HG02798 (cell line): ENCODE results near the gene RNF149.
"Not testable (repeated sequence)": the region's sequence is repeated elsewhere in the genome, so short reads cannot be mapped to it uniquely, and the experiment has no call there.

Source experiments
- ATAC-seq: cut with Tn5 transposase; IDR thresholded peaks from one replicate; pipeline ENCODE4 v1.9.1; 2021; ENCODE audit warnings: mild to moderate bottlenecking; ENCODE audit not compliant: unreplicated experiment, poor library complexity

Gene RNF149

DNA sequence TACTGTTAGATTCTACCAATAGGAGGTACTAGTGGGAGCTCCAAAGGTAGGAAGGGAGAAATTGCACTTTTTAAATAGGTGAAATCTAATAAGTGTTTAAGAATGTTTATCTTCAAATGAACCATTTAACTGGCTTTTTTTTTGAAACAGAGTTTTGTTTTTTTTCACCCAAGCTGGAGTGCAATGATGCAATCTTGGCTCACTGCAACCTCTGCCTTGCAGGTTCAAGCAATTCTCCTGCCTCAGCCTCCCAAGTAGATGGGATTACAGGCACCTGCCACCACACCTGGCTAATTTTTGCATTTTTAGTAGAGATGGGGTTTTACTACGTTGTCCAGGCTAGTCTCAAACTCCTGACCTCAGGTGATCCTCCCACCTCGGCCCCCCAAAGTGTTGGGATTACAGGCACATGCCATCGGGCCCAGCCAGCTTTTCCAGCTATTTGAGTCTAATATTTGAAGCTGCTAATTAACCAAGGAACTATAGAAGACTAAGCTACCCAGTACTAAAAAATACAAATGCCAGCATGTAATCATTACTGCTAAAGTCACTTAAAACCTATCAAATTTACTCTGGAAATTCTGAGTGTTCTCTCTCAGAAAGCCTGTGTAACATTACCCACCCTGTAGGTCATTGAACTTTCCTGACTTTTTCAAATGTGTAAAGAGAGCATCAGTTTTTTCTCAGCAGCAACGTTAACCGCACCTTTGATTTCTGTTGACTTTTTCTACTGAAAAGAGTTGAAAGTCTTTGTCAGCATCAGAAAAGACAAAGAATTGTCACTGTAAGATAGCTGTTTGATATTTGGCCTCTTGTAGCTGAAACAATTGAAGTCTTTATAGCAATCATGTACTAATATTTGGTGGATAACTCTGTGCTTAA lies 24.6 kb upstream of the RNF149 start:
- ATAC-seq, result no peak

DNA sequence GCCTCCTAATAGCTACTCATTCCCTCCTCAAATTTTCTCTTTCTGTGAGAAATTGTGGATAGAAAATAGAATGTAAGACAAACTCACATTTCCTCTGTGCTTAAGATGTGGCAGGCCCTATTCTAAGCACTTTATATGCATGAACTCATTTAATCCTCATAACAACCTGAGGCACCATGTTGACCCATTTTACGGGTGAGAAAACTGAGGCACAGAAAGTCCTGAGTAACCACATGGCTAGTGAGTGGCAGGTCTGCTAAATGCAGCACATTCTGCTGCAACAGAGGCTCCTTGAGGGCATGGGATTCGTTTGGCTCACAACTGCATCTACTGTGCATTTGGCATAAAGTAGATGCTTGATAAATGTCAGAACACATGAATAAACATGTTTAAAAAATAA lies 22.7 kb upstream of the RNF149 start:
- ATAC-seq, result no peak

DNA sequence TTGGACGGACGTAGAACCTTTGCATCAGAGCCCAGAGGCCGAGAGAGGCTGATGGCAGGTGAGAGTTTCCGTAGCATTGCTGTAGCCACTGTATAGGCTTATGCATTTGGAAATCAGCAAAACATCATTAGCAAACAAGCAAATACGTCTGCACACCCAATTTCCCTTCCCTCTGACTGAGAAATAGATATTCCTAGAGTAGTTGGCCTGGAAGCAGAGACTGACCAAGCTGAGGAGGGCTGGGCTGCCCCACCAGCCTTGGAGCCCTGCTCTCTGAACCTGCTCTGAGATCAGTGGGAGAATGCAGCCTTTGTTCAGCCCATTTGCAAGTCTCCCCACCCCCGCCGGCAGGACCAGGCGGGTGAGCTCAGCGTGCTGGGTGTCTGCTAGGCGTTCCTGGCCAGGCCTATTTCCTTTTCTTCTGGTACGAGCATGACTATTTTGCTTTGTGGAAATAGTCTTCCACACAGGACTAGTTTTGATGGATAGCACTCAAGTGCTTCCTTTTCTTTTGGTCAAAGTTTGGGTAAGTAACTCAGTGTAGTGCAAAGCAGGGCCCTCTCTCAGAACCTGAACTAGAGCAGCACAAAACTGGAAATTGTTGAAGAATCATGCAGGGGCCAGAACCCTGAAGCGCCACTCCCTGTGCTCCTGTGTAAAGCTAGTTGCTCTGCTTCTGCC lies 21.9 kb upstream of the RNF149 start:
- no peak for ATAC-seq

DNA sequence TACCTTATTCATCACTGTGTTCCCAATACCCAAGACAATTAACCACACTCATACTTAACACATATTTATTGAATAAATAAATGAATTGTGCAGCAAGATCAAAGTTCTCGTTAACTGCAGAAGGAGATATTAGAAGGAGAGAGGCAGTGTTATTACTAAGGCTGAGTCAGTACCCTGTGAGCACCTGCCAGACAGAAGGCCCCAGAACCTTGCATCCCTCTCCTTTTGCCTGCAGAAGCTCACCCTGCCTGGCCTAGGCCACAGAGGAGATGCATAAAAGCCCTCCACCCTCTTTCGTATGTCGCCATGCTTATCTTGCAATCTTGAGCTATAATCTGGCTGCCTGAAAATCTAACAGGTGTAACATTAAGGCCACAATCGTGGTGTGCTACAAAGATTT lies 20.5 kb upstream of the RNF149 start:
- ATAC-seq, result no peak

DNA sequence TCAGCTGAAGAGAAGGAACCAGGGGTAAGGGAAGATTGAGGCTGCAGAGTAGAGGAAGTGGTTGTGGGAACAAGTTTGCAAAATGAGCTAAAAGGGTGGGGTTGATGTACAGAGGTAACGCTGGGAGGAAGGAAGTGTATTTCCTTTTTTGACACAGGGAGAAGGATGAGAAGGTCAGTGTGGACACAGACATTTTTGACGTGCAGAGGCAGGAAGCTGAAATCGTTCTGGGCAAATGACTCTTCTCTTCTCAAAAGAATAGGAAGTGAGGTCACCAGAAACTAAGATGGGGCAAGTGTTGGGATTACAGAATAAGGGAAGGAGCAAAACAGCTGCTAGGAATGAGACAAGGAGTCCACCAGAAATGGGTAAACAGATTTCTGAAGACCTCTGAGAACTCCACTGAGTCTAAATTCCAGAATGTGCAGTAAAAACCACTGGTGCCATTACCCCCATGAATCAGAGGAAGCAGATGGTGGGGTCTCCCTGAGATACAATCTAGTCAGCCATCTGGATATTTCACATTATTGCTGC lies 20.0 kb upstream of the RNF149 start:
- no peak for ATAC-seq

DNA sequence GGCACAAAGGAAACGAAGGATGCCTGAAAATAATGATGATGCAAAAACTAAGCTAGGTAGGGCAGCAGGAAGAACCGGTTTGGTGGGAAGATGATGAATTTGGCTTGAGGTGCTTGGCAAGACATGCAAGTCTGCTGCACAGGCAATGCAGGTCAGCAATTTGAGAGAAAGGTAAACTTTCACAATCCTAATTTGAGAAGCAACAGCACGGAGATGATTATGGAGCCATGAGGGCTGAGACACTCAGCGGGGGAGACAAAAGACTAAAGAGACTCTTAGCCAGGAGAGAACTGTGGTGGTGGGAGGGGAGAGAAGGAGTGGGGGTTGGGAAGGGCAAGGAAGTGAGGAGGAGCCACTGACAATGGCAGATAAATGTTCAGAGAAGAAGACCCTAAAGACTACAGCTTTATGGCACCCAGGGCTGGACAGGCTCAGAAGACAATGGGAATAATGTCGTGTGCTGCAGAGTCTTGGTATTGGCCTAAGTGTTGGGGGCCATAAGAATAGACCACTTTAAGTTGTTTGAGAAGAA lies 19.4 kb upstream of the RNF149 start:
- ATAC-seq, result no peak

DNA sequence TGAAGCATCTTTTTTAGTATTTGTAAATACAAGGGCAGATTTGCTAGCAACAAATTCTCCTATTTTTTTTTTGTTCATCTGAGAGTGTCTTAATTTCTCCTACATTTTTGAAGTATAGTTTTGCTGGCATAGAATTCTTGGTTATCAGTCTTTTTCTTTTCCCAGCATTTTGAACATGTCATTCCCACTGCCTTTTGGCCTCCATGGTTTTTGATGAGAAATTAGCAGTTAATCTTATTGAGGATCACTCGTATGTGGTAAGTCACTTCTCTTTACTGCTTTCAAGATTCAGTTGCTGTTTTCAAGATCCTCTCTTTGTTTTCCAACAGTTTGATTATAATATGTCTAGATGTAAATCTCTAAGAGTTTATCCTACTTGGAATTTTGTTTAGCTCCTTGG lies 16.9 kb upstream of the RNF149 start:
- ATAC-seq, result no peak

DNA sequence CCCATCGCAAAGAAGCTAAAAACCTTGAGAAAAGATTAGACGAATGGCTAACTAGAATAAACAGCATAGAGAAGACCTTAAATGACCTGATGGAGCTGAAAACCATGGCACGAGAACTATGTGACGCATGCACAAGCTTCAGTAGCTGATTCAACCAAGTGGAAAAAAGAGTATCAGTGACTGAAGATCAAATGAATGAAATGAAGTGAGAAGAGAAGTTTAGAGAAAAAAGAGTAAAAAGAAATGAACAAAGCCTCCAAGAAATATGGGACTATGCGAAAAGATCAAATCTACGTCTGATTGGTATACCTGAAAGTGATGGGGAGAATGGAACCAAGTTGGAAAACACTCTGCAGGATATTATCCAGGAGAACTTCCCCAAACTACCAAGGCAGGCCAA lies 8.1 kb upstream of the RNF149 start:
- not testable (repeated sequence) for ATAC-seq

DNA sequence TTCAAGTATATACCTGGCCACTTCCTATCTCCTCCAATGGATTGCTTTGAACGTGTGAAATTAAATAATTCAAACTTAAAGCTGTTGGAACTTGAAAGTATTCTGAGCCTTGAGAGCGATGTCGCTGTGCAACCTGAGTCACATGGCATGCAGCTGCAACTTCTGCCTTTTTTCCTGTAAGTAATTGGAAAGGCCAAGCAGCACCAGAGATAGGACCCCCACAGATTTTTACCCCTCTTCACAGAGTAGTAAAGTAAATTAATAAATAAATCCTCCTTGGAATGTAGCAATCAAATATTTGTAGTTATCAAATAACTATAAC lies 3.2 kb upstream of the RNF149 start:
- ATAC-seq, result no peak

DNA sequence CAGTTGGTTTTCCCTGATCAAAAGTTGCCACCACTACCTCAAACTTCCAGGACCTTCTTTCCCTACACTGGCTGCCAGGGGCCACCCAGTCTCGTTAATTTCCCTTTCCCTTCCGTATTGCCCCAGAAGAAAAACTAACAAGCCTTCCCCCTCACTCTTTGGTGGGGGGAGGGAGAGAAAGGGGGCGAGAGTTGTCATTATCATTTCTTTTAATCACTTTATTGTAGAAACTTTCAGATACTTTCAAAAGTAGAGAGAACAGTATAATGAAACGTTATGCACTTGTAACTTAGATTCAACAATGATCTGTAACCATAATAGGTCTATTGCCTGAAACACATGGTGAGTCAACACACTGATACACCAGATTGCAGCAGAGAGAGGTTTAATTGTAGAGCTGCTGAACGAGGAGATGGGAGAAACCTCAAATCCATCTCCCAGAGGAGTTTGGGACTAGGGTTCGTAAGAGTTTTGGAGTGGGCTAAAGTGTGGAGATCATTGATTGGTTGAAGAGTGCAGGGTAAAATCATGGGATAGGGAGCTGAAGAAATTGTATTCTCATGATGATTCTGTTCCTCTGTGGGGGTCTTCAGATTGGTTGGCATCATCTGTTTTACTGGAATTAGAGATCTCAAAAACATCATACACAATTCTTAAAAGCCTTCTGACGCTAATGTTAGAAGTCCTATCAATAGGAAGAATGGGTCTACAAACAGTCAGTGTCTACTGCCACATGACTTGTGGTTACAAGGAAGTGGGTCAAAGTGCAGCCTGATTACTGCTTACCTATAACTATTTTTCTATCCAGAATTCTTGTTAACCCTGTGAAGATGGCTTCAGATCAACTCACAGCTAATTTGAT lies 2.6 kb upstream of the RNF149 start:
- ATAC-seq, result no peak

DNA sequence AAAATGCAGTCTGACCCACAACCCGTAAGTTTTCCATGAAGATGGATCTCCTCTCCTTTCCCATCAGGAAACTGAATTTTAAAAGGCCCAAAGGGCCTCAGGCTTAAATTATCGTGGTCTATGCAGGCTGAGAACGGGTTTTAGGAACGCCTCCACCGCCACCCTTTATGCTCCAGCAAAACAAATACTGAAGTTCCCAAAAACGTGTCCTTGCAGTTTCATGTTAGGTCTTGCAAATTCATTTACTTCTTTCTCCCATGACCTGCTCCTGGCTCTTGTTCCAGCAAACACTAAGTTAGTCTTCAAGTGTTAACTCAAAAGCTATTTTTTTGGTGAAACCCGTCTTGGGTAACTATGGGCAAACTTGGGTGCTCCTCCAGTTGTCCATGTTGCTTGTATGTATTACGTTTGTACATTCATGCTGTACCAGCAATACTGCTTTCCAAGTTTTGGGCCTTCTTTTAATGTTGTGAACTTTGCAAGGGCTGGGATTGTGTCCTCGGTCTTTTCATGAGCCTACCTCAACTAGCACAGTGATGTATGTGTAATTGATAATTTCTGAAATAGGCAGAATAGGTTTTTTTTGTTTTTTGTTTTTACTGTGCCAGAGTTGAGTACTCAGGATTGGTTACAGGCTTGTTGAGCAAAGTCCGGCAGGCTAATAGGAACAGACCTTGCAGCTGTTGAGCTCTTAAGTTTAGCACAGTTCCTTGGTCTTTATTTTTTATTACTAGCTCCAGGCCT lies 1.8 kb upstream of the RNF149 start:
- ATAC-seq, result no peak

DNA sequence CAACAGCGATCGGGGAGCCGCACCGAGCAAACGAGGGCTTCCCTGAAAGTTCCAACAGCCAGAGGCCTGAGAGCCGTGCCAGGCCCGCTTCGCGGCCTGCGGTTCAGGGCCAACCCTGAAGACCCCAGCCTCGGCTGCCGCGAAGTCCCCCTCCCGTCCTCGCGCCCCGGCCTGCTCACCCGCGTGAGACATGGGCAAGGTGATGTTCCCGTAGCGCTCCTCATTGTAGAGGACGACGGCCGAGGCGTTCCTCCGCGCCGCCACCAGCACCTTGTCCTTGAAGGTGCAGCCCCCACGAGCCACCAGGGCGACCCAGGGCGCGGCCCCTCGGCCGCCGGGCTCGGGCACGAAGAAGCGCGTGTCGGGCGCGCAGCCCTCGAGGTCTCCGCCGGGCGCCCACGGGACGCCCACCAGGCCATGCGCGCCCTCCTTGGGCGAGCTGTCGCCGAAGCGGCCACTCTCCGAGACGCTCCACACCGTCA lies 510 bp downstream of the RNF149 start:
- peak; percentile 7 for ATAC-seq

DNA sequence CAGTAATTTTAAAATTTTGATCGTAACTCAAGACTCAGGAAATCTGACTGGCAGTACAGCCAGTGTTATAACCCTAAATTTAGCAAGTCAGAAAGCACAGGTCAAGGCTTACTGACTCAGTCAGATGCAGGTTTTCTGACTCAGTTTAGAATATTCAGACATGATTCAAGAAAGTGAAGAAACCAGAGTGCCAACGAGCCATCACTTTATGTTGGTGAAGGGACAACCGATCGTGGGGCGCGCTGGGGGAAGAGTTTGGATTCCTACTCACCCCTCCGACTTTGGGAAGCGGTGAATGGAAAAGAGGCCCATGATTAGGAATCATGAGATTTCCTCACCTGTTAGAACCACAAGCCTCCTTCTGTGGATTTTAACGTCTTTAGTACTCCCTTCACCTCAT lies 998 bp downstream of the RNF149 start:
- no peak for ATAC-seq

DNA sequence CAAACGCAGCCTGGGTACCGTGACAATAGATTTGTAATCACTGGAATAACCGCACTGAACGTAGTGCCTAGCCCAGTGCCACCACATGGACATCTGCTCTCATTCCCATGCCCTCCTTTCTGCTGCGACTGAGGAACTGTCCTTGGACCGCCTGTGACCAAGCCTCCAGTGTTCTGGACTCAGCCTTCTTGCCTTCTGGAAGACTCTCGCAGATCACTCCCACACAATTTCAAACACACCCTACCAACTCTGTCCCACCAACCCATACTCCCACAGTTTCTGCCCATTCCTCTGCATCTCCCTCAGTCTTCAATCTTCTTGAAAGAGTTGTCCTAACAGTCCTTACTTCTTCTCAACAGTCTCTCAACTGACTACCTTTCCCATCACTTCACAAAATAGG lies 2.1 kb downstream of the RNF149 start:
- peak; percentile 8 for ATAC-seq

DNA sequence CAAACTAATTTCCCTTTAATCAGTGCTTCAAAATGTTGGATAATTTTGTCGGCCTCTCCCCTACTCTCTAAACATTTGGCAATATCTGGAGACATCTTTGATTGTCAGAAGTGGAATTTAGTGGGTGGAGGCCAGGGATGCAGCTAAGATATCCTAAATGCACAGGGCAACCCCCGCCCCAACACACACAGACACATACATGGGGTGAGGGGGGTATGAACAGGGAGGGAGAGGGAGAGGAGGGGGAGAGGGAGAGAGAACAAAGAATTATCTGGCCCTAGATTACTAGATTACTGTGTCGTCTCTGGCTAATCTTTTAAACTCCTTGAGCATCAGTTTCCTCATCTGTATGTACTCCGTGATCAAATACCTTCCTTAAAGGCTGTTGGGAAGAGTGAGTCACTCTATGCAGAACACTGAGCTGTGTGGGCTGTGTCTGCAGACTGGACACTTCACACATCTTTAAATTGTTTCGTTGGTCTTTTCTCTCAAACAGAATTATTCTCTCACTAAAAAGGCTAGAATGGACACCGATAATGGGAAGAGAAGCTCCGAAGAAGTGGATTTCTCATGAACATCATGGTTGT lies 2.9 kb downstream of the RNF149 start:
- ATAC-seq, result no peak

DNA sequence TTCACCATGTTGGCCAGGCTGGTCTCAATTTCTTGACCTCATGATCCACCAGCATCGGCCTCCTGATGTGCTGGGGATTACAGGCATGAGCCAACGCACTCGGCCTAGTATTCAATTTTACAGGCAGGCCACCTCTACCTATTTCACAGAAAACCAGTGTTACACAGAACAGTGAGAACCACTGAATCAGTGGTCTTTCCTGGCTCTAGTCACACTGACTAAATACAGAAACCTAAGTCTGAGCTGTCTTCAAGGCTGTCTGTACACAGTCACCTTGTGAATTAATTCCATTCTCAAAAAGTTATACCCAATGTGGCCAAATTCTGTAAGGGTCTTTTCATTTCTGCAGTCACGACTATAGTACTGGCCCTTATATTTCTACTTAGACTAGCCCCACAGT lies 3.5 kb downstream of the RNF149 start:
- ATAC-seq, result no peak

DNA sequence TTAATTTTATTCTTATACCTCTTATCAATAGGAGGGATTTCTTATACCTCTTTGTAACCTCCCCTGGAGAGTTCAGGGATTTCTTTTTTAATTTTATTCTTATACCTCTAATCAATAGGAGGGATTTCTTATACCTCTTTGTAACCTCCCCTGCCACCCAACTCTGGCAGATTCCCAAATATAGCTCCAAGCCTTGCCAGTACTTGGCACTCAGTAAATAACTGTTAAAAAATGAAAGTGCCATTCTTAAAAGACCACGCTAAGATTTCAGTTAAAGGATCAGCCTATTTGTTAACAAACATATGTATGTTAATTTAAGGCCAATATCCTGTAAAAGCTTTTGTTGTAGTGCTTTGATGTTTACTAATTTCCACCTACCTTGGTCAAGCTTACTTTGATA lies 4.8 kb downstream of the RNF149 start:
- no peak for ATAC-seq

DNA sequence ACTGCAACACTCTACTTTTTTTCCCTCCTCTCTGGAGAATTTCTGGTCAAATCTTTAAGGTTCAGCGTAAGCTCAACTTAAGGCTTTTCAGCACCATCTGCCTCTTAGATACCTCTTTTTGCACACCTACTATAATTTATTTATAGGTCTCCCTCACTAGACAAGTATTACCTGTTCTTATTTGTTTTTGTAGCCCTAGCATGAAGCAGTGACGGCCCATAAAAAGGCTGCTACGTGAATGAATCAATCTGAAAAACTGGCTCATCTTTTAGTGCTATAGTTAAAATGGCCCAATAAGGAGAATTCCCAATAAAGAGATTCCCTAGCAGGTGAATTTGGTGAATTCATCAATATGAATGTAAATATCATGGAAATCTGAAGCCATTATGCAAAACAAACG lies 6.5 kb downstream of the RNF149 start:
- no peak for ATAC-seq

DNA sequence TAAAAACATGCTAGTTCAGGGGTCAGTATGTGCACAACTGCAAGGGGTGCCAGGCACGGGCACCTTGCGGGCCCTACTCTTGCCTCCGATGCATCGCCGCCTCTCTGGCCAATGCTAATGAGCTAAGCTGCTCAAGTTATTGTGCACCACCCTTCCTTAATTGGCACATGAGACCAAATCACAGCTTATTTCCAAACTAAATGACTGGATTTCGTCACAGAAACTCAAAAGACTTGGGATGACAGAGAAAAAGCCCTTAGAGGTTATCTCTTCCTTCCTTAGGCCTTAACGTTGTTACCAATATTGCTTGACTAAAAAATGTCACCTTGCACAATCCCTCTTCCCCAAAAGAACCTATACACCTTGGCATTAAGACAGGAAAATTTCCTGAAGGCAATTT lies 7.7 kb downstream of the RNF149 start:
- ATAC-seq, result no peak
